Adrenal gland (tissue), 5 donors: ENCODE data around the gene ELL2.

ENCODE experiments used
- POLR2A ChIP-seq, 2 donors: fragments of 450-650 bp; IDR thresholded peaks; one replicate each; pipeline ENCODE4 v1.6.1; 2017; ENCODE audit warnings: antibody characterized with exemption in 2 of 2, mild to moderate bottlenecking in 2 of 2, moderate library complexity in 1 of 2
- TF ChIP-seq, protein P1 (sequence below), 6 experiments: fragments of 450-650 bp in 4 of 6; fragments of 200-600 bp in 2 of 6; sonication (generic) in 1 of 6; IDR thresholded peaks; 1 replicate in 5 of 6; 2 replicates in 1 of 6; pipeline versions ENCODE4 v1.5.1 to v1.8.0; 2016 to 2021; ENCODE audit warnings: antibody characterized with exemption in 6 of 6, mild to moderate bottlenecking in 2 of 6, moderate library complexity in 1 of 6
- donor health status: DM: no; HTN: no; CAD: no.

DNA sequence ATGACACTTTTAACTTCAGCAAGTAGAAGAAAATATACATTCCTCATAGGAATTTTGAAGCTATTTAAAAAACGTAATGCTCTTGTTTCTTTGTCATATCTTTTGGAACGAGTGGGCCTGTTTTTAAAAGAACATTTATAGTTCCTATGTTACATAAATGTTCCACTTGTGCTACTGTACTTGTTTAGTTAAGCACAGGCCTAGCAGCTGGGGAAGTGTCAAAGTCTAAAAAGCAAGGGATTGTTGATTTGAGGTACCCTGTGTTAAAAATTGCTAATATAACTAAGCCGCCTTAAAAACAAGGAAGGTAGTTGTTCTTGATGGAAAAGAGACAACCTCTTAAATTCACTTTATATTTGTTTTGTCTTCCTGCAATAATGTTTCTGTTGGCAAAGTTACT is 27.2 kb upstream of the ELL2 start:
- TF ChIP-seq, protein P1, sequence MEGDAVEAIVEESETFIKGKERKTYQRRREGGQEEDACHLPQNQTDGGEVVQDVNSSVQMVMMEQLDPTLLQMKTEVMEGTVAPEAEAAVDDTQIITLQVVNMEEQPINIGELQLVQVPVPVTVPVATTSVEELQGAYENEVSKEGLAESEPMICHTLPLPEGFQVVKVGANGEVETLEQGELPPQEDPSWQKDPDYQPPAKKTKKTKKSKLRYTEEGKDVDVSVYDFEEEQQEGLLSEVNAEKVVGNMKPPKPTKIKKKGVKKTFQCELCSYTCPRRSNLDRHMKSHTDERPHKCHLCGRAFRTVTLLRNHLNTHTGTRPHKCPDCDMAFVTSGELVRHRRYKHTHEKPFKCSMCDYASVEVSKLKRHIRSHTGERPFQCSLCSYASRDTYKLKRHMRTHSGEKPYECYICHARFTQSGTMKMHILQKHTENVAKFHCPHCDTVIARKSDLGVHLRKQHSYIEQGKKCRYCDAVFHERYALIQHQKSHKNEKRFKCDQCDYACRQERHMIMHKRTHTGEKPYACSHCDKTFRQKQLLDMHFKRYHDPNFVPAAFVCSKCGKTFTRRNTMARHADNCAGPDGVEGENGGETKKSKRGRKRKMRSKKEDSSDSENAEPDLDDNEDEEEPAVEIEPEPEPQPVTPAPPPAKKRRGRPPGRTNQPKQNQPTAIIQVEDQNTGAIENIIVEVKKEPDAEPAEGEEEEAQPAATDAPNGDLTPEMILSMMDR (IDR thresholded peaks at IDR 0.05) = no peak
- no peak for TF ChIP-seq POLR2A (IDR thresholded peaks at IDR 0.05)
